HepG2 (cell line): ENCODE results near the gene HDAC4. TPM values are rescaled to one million over a fixed set of nuclear protein-coding genes. Genes with fewer than 3 reads are reported as not detected.

Source experiments
- ATAC-seq: fragments of 200-7000 bp; cut with Tn5 transposase; 3 replicates; pipeline ENCODE4 v1.9.1; 2020; ENCODE audit warnings: mild to moderate bottlenecking, moderate library complexity
- BruUV-seq: library from RNA; stranded (reverse); fragments of 400-500 nt; replicated peaks from 2 replicates; lab custom pipeline; 2021; lab: Mats Ljungman, UMichigan
- CTCF ChIA-PET: fragments of 300-600 bp; formaldehyde crosslinking; extraction: SDS; loops from one replicate; lab custom pipeline; 2021; ENCODE audit warnings: low total read pairs, inconsistent platforms, low intra/inter-chr PET ratio; lab: Yijun Ruan, JAX
- POLR2A ChIA-PET: fragments of 350-600 bp; sonication (Branson Sonifier 250); formaldehyde crosslinking; loops from one replicate; lab custom pipeline; 2020; ENCODE audit warnings: antibody characterized with exemption, inconsistent platforms; lab: Yijun Ruan, JAX
- DNase-seq: peaks from one replicate; pipeline ENCODE4 v3.0.0-alpha.2; 2015; ENCODE audit warnings: low spot score
- FAIRE-seq: peaks from 3 replicates; lab custom pipeline; 2011; peaks lifted over from hg19 to GRCh38; lab: Jason Lieb, UNC
- H2AFZ ChIP-seq: one replicate; pipeline ENCODE4 v1.6.1; 2011; ENCODE audit warnings: low read length, inconsistent platforms
- H3K27ac ChIP-seq: fragments of 300-600 bp; 3 replicates; pipeline ENCODE4 v1.8.0; 2011; ENCODE audit warnings: mixed run types, mild to moderate bottlenecking, mixed read lengths, low read length, inconsistent platforms; ENCODE audit not compliant: insufficient read depth; ENCODE audit errors: extremely low read length
- H3K27me3 ChIP-seq, 2 experiments: fragments of 200-600 bp in 1 of 2; 2 replicates in 1 of 2; 3 replicates in 1 of 2; pipeline versions ENCODE4 v1.6.0 to v1.8.0; 2011; ENCODE audit warnings: low read length in 2 of 2, mild to moderate bottlenecking in 2 of 2, moderate library complexity in 2 of 2, inconsistent platforms in 1 of 2; ENCODE audit not compliant: insufficient read depth in 2 of 2, control insufficient read depth in 1 of 2
- H3K36me3 ChIP-seq, 2 experiments: fragments of 200-600 bp in 1 of 2; replicated peaks in 1 of 2; 2 replicates in 1 of 2; 3 replicates in 1 of 2; pipeline versions ENCODE4 v1.5.1 to v1.8.0; 2011; ENCODE audit warnings: low read length in 2 of 2, inconsistent platforms in 1 of 2; ENCODE audit not compliant: insufficient read depth in 2 of 2, control insufficient read depth in 1 of 2
- H3K4me1 ChIP-seq: 2 replicates; pipeline ENCODE4 v1.5.1; 2012; ENCODE audit warnings: low read length, inconsistent platforms; ENCODE audit not compliant: insufficient read depth
- H3K4me2 ChIP-seq: 2 replicates; pipeline ENCODE4 v1.6.0; 2011; ENCODE audit warnings: low read depth, low read length, inconsistent platforms
- H3K4me3 ChIP-seq, 3 experiments: fragments of 200-600 bp in 1 of 3; sonication (generic), shearing (Covaris generic) in 1 of 3; replicated peaks in 1 of 3; 2 replicates each; pipeline ENCODE4 v1.5.1; 2011 to 2016; ENCODE audit warnings: low read length in 3 of 3, inconsistent platforms in 2 of 3, low read depth in 2 of 3, mild to moderate bottlenecking in 2 of 3, control low read depth in 1 of 3, mixed read lengths in 1 of 3; ENCODE audit not compliant: insufficient read depth in 1 of 3
- H3K79me2 ChIP-seq: one replicate; pipeline ENCODE4 v1.6.1; 2011; ENCODE audit warnings: low read length, inconsistent platforms; ENCODE audit not compliant: insufficient read depth
- H3K9ac ChIP-seq: 2 replicates; pipeline ENCODE4 v1.6.0; 2011; ENCODE audit warnings: mild to moderate bottlenecking, low read depth, low read length, inconsistent platforms; ENCODE audit not compliant: insufficient read depth
- H3K9me3 ChIP-seq: 2 replicates; pipeline ENCODE4 v1.5.1; 2012; ENCODE audit warnings: mild to moderate bottlenecking, low read length
- H4K20me1 ChIP-seq: 2 replicates; pipeline ENCODE4 v1.6.0; 2011; ENCODE audit warnings: inconsistent platforms, mild to moderate bottlenecking, low read length, moderate library complexity; ENCODE audit not compliant: insufficient read depth
- ARNT ChIP-seq: fragments of 450-650 bp; IDR thresholded peaks from 2 replicates; pipeline ENCODE4 v1.6.1; 2017
- EZH2 ChIP-seq: conservative IDR thresholded peaks from 2 replicates; pipeline ENCODE4 v1.6.1; 2012; ENCODE audit warnings: mild to moderate bottlenecking, low read depth, low read length, moderate library complexity
- FOXJ3 ChIP-seq: sonication (generic); formaldehyde crosslinking; IDR thresholded peaks from 2 replicates; pipeline ENCODE4 v1.4.0; 2020; ENCODE audit warnings: missing genetic modification reagents, mild to moderate bottlenecking, borderline replicate concordance
- GPBP1L1 ChIP-seq: sonication (generic); formaldehyde crosslinking; IDR thresholded peaks from 2 replicates; pipeline ENCODE4 v1.5.0; 2020; ENCODE audit warnings: mild to moderate bottlenecking, missing genetic modification reagents
- NKX3-1 ChIP-seq: sonication (generic); formaldehyde crosslinking; IDR thresholded peaks from 2 replicates; pipeline ENCODE4 v1.5.0; 2020; ENCODE audit warnings: missing genetic modification reagents
- ZNF253 ChIP-seq: sonication (generic); formaldehyde crosslinking; IDR thresholded peaks from 2 replicates; pipeline ENCODE4 v1.8.0; 2022; ENCODE audit warnings: mild to moderate bottlenecking, missing genetic modification reagents, borderline replicate concordance
- ZNF333 ChIP-seq: sonication (generic); formaldehyde crosslinking; IDR thresholded peaks from 2 replicates; pipeline ENCODE4 v1.4.0; 2020; ENCODE audit warnings: mild to moderate bottlenecking, missing genetic modification reagents, borderline replicate concordance
- ZNF672 ChIP-seq: sonication (generic); formaldehyde crosslinking; IDR thresholded peaks from 2 replicates; pipeline ENCODE4 v1.8.1; 2022; ENCODE audit warnings: missing genetic modification reagents
- ZNF724P ChIP-seq: sonication (generic); formaldehyde crosslinking; IDR thresholded peaks from 2 replicates; pipeline ENCODE4 v1.8.0; 2022; ENCODE audit warnings: missing genetic modification reagents, borderline replicate concordance
- ZNF740 ChIP-seq: sonication (generic); formaldehyde crosslinking; IDR thresholded peaks from 2 replicates; pipeline ENCODE4 v1.4.0; 2020; ENCODE audit warnings: missing genetic modification reagents
- ZNF75D ChIP-seq: sonication (generic); formaldehyde crosslinking; IDR thresholded peaks from 2 replicates; pipeline ENCODE4 v1.8.1; 2023; ENCODE audit warnings: missing genetic modification reagents, mild to moderate bottlenecking, borderline replicate concordance
- WGBS: methylation state at CpG from one replicate; pipeline ENCODE4 v1.1.6; 2017; ENCODE audit warnings: low lambda C conversion rate; 5-methylcytosine and 5-hydroxymethylcytosine counted together
- in situ Hi-C: cut with HindIII; loops from 2 replicates; pipeline ENCODE4 v1.10.0; 2017; ENCODE audit warnings: low pct_unique_long_range_greater_than_20kb; ENCODE audit not compliant: extremely low pct_ligation_motif_present
- intact Hi-C: fragments of 100-400 bp; cut with micrococcal nuclease; formaldehyde crosslinking; loops from one replicate; pipeline ENCODE4 v1.10.0; 2022; ENCODE audit not compliant: unreplicated experiment
- polyA plus RNA-seq, 8 experiments: library from polyadenylated mRNA; depleted of rRNA in 3 of 8; stranded (reverse) in 7 of 8; unstranded in 1 of 8; fragments of >200 nt; fragmentation: Illumina TruSeq in 4 of 8; extraction: Trizol in 4 of 8; gene quantifications; 2 replicates each; pipeline versions ENCODE4 v1.2.1 to v1.2.3, GENCODE V29; 2011 to 2016; ENCODE audit warnings: low read depth in 4 of 8, missing spikeins in 1 of 8, mixed read lengths in 1 of 8; ENCODE audit not compliant: insufficient read depth in 1 of 8
- total RNA-seq, 5 experiments: library from RNA; depleted of rRNA; stranded (reverse); fragments of >200 nt; fragmentation: Illumina TruSeq; extraction: Trizol; gene quantifications; 2 replicates each; pipeline ENCODE4 v1.2.3, GENCODE V29; 2016; ENCODE audit warnings: low read depth in 1 of 5

The HDAC4 gene
- total and polyA plus RNA-seq, 2 of the 13 experiments (the other 11 are each of a cell fraction or from before 2014, with no cell fraction given): 10.1 to 11.5 TPM

- TF ChIP-seq ZNF740 (CRISPR knock-in tag) (no peak), FOXJ3 (no peak)
These were observed 85.5 kb downstream of the HDAC4 start (continued) for GRCh38 chr2:239315308-239315707.

- Histone ChIP-seq H3K27me3 (no peaks in the 10 kb centered on the region), H3K4me2 (no peak overlapping the region), H3K9ac (no peak overlapping the region)
- BruUV-seq: no TSS peak
- CTCF ChIA-PET: no interaction called here
- in situ Hi-C loops: no loop called here
- FAIRE-seq (no peak), ATAC-seq (no peak)
- TF ChIP-seq ZNF75D: no peak
- TF ChIP-seq ZNF672 (CRISPR knock-in tag): no peak
- TF ChIP-seq, all 625 proteins: peak for 0
- H3K36me3 ChIP-seq: peaks cover 0 to 3% of the 10 kb centered on the region in 2 experiments; a peak in 1 of 5 replicates
- no peak overlapping the region for H2AFZ ChIP-seq
- no peaks in the 10 kb centered on the region for H3K4me1 ChIP-seq
- H3K4me3 ChIP-seq: no peak overlapping the region
- no peak for DNase-seq
- H4K20me1 ChIP-seq: peaks cover 32% of the 10 kb centered on the region; the same call in 1 of the 2 replicates
- POLR2A ChIA-PET: interaction anchor here (0.8 to 1.2 kb wide), 2 partner anchors 15 to 87 kb away, joined by 3 read pairs; partner anchors contain the start of gene HDAC4
- H3K27ac ChIP-seq: no peak overlapping the region
- WGBS: 89% methylated on average over 5 of the region's 5 CpGs
- intact Hi-C loops: no loop called here
- no peaks in the 10 kb centered on the region for H3K9me3 ChIP-seq
- peaks cover 54% of the 10 kb centered on the region for H3K79me2 ChIP-seq
These were observed 87.0 kb downstream of the HDAC4 start for GRCh38 chr2:239313776-239314175.

GRCh38 chr2:239312741-239313667 is 87.8 kb downstream of the HDAC4 start:
- Histone ChIP-seq H3K27ac (no peak overlapping the region), H4K20me1 (peaks cover 34% of the 10 kb centered on the region; the same call in 1 of the 2 replicates), H3K36me3 (peaks cover 0 to 3% of the 10 kb centered on the region in 2 experiments; a peak in 1 of 5 replicates), H3K79me2 (peaks cover 52% of the 10 kb centered on the region), H3K27me3 (no peaks in the 10 kb centered on the region), H3K9me3 (no peaks in the 10 kb centered on the region), H2AFZ (no peak overlapping the region), H3K9ac (no peak overlapping the region), H3K4me2 (no peak overlapping the region), H3K4me1 (no peaks in the 10 kb centered on the region), H3K4me3 (no peak overlapping the region)
- intact Hi-C loops: no loop called here
- DNase-seq (no peak), ATAC-seq (no peak), FAIRE-seq (no peak)
- ChIA-PET POLR2A (no interaction called here), CTCF (no interaction called here)
- WGBS: 93% methylated on average over 30 of the region's 33 CpGs
- BruUV-seq: no TSS peak
- in situ Hi-C loops: no loop called here
- no peak for TF ChIP-seq EZH2
- no peak for TF ChIP-seq GPBP1L1 (CRISPR knock-in tag)
- no peak for TF ChIP-seq ZNF333 (CRISPR knock-in tag)
- TF ChIP-seq ZNF253 (CRISPR knock-in tag): no peak
- no peak for TF ChIP-seq ARNT
- no peak for TF ChIP-seq ZNF724P (CRISPR knock-in tag)
- no peak for TF ChIP-seq NKX3-1 (CRISPR knock-in tag)
